Lower leg skin (tissue), 4 donors: Measurements from ENCODE around the gene VWA1. TPM values are rescaled to one million over a fixed set of nuclear protein-coding genes. Genes with fewer than 3 reads are reported as not detected.

Source experiments
- DNase-seq, 2 donors: peaks; one replicate each; pipeline ENCODE4 v3.0.0-alpha.2; 2019; ENCODE audit warnings: low spot score in 2 of 2
- H3K4me3 ChIP-seq: fragments of 200-600 bp; sonication (generic); 2 replicates; pipeline ENCODE4 v1.5.1; 2017; ENCODE audit warnings: mild to moderate bottlenecking, low read depth; ENCODE audit not compliant: poor library complexity, severe bottlenecking
- POLR2A ChIP-seq, 2 donors: fragments of 450-650 bp; IDR thresholded peaks; one replicate each; pipeline ENCODE4 v1.6.1; 2016 to 2017; ENCODE audit warnings: antibody characterized with exemption in 2 of 2, mild to moderate bottlenecking in 1 of 2, moderate library complexity in 1 of 2
- WGBS, 2 donors: methylation state at CpG; one replicate each; pipeline ENCODE4 v1.1.5; 2018; 5-methylcytosine and 5-hydroxymethylcytosine counted together
- intact Hi-C: fragments of 100-400 bp; cut with DNase I; formaldehyde crosslinking; loops from one replicate; pipeline ENCODE4 v1.15.0; 2023; ENCODE audit warnings: low total_unique reads
- total RNA-seq, 4 donors: library from RNA; depleted of rRNA; stranded (reverse); fragments of >200 nt; gene quantifications; one replicate each; pipeline ENCODE4 v1.1.0, GENCODE V29; 2016
- TF ChIP-seq, protein P1 (sequence below), 3 donors: fragments of 450-650 bp; IDR thresholded peaks; one replicate each; pipeline ENCODE4 v1.5.1; 2016; ENCODE audit warnings: antibody characterized with exemption in 3 of 3, mild to moderate bottlenecking in 3 of 3, moderate library complexity in 2 of 3

VWA1 gene
- total RNA-seq, 4 donors from 2014 or later: 26.5 to 36.4 (median 30.1) TPM

DNA sequence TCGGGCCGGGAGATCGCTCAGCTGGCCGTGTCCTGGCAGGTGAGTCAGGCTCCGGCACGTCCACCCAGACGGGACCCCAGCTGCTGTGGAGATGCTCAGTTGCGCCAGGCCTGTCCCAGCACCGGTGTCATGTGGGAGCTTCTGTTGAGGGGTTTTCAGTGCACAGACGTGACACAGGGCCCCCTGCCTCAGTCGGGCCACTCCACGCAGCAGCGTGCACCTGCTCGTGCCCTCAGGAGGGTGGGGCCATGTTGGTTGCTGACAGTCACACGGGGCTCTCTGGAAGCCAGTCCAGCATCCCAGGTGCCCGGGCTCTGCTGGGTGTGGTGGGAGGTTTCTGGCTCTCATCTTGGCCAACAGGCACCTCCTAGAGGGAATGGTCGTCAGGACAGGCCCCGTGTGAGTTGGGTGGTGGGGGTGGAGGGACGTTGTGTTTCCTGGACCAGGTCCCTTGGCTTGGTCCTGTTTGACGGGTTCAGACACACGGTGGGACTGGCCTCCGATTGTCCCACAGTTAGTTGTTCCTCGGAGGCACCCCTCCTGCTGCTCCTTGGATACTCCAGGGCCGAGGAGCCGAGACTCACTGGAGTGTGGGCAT, 55.2 kb downstream of the VWA1 start:
- H3K4me3 ChIP-seq: no peak overlapping the region
- TF ChIP-seq, protein P1, sequence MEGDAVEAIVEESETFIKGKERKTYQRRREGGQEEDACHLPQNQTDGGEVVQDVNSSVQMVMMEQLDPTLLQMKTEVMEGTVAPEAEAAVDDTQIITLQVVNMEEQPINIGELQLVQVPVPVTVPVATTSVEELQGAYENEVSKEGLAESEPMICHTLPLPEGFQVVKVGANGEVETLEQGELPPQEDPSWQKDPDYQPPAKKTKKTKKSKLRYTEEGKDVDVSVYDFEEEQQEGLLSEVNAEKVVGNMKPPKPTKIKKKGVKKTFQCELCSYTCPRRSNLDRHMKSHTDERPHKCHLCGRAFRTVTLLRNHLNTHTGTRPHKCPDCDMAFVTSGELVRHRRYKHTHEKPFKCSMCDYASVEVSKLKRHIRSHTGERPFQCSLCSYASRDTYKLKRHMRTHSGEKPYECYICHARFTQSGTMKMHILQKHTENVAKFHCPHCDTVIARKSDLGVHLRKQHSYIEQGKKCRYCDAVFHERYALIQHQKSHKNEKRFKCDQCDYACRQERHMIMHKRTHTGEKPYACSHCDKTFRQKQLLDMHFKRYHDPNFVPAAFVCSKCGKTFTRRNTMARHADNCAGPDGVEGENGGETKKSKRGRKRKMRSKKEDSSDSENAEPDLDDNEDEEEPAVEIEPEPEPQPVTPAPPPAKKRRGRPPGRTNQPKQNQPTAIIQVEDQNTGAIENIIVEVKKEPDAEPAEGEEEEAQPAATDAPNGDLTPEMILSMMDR (IDR thresholded peaks at IDR 0.05): no peak
- no peak for TF ChIP-seq POLR2A (IDR thresholded peaks at IDR 0.05)
- WGBS, 2 donors: 87 to 98% methylated on average over 11 to 21 of the region's 25 CpGs
- DNase-seq: no peak
- intact Hi-C loops: no loop called here

DNA sequence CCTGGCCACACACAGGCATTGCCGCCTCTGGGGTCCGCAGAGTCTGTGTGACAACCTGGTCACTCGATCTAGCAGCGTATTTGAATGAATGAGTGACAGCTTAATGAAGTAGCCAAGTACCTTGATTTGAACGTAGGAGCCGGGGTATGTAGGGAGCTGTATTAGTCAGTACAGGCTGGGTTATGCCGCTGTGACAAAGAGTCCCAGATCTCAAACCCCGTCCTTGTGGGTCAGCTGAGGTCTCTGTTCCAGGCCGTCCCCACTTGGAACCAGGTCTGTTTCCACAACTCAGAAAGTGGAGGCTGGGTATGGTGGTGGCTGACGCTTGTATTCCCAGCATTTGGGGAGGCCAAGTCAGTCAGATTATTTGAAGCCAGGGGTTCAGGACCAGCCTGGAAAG, 56.1 kb downstream of the VWA1 start:
- WGBS, 2 donors: 98% methylated on average over 10 of the region's 10 CpGs
- DNase-seq: no peak
- TF ChIP-seq POLR2A (IDR thresholded peaks at IDR 0.05): no peak
- TF ChIP-seq, protein P1 (IDR thresholded peaks at IDR 0.05): no peak
- intact Hi-C loops: no loop called here
- H3K4me3 ChIP-seq: no peak overlapping the region

Other genes starting within 250 kb of the VWA1 start
- gene TNFRSF18, start 229.1 kb upstream of the VWA1 start, total RNA-seq: 10 to 100 TPM; 19.8 to 36.8 (median 25.8) TPM
- gene TNFRSF4, start 221.5 kb upstream of the VWA1 start, total RNA-seq: 1 to 10 TPM in 1 of 4 donors, under 1 TPM in 1, not detected in 2; 0.69 to 1.4 TPM
- 100 to 1,000 TPM in 2 of 4 donors, 10 to 100 TPM in 2; 81.7 to 121 (median 104) TPM for gene SDF4, start 203.7 kb upstream of the VWA1 start, total RNA-seq
- gene B3GALT6, start 203.5 kb upstream of the VWA1 start, total RNA-seq: 10 to 100 TPM; 12.8 to 26.1 (median 18.9) TPM
- gene C1QTNF12, start 189.0 kb upstream of the VWA1 start, total RNA-seq: 1 to 10 TPM in 2 of 4 donors, under 1 TPM in 1, not detected in 1; 0.46 to 9.8 (median 5.9) TPM
- gene UBE2J2, start 161.8 kb upstream of the VWA1 start, total RNA-seq: 10 to 100 TPM; 49.0 to 72.8 (median 54.0) TPM
- 1 to 10 TPM in 2 of 4 donors, under 1 TPM in 2; 0.84 to 5.3 (median 1.4) TPM for gene SCNN1D, start 155.3 kb upstream of the VWA1 start, total RNA-seq
- 100 to 1,000 TPM in 3 of 4 donors, 10 to 100 TPM in 1; 98.8 to 189 (median 115) TPM for gene ACAP3, start 127.8 kb upstream of the VWA1 start, total RNA-seq
- gene PUSL1, start 127.1 kb upstream of the VWA1 start, total RNA-seq: 10 to 100 TPM; 42.3 to 62.1 (median 53.7) TPM
- 100 to 1,000 TPM; 101 to 185 (median 105) TPM for gene INTS11, start 111.0 kb upstream of the VWA1 start, total RNA-seq
- 10 to 100 TPM; 51.0 to 62.9 (median 57.4) TPM for gene CPTP, start 110.9 kb upstream of the VWA1 start, total RNA-seq
- gene TAS1R3, start 104.4 kb upstream of the VWA1 start, total RNA-seq: 1 to 10 TPM in 2 of 4 donors, under 1 TPM in 2; 0.38 to 1.4 (median 0.79) TPM
- 100 to 1,000 TPM in 3 of 4 donors, 10 to 100 TPM in 1; 92.0 to 163 (median 113) TPM for gene DVL1, start 86.3 kb upstream of the VWA1 start, total RNA-seq
- 10 to 100 TPM; 34.1 to 76.1 (median 35.9) TPM for gene MXRA8, start 77.1 kb upstream of the VWA1 start, total RNA-seq
- gene AURKAIP1, start 60.5 kb upstream of the VWA1 start, total RNA-seq: 100 to 1,000 TPM in 3 of 4 donors, 10 to 100 TPM in 1; 97.3 to 140 (median 114) TPM
- gene CCNL2, start 36.4 kb upstream of the VWA1 start, total RNA-seq: 100 to 1,000 TPM; 122 to 249 (median 142) TPM
- 100 to 1,000 TPM in 3 of 4 donors, 10 to 100 TPM in 1; 83.4 to 122 (median 106) TPM for gene MRPL20, start 28.4 kb upstream of the VWA1 start, total RNA-seq
- 10 to 100 TPM in 1 of 4 donors, 1 to 10 TPM in 3; 3.1 to 10.9 (median 6.2) TPM for gene ANKRD65, start 14.4 kb upstream of the VWA1 start, total RNA-seq
- 1 to 10 TPM in 1 of 4 donors, under 1 TPM in 3; 0.17 to 2.1 (median 0.63) TPM for gene ATAD3C, start 14.0 kb downstream of the VWA1 start, total RNA-seq
- 10 to 100 TPM; 13.0 to 40.3 (median 17.1) TPM for gene ATAD3B, start 36.1 kb downstream of the VWA1 start, total RNA-seq
- gene ATAD3A, start 76.5 kb downstream of the VWA1 start, total RNA-seq: 10 to 100 TPM; 23.2 to 33.3 (median 26.9) TPM
- gene TMEM240, start 104.9 kb downstream of the VWA1 start, total RNA-seq: 1 to 10 TPM in 2 of 4 donors, under 1 TPM in 1, not detected in 1; 0.57 to 2.6 (median 2.0) TPM
- gene SSU72, start 139.2 kb downstream of the VWA1 start, total RNA-seq: 100 to 1,000 TPM in 3 of 4 donors, 10 to 100 TPM in 1; 96.4 to 163 (median 123) TPM
- gene FNDC10, start 164.4 kb downstream of the VWA1 start, total RNA-seq: 10 to 100 TPM; 10.5 to 18.9 (median 13.3) TPM
- 100 to 1,000 TPM; 117 to 216 (median 138) TPM for gene MIB2, start 179.8 kb downstream of the VWA1 start, total RNA-seq
- gene MMP23B, start 196.5 kb downstream of the VWA1 start, total RNA-seq: 1 to 10 TPM; 2.1 to 3.9 (median 3.2) TPM
- gene CDK11B, start 223.3 kb downstream of the VWA1 start, total RNA-seq: 10 to 100 TPM; 19.4 to 42.3 (median 21.8) TPM